IPS-NIHi7 (cell line): ENCODE results near the gene BRCA1.
"Not testable (repeated sequence)": the region's sequence is repeated elsewhere in the genome, so short reads cannot be mapped to it uniquely, and the experiment has no call there.

Experiments
- DNase-seq: peaks from one replicate; pipeline ENCODE4 v3.0.0; 2012; ENCODE audit warnings: mixed read lengths; ENCODE audit errors: extremely low spot score

Gene BRCA1

DNA sequence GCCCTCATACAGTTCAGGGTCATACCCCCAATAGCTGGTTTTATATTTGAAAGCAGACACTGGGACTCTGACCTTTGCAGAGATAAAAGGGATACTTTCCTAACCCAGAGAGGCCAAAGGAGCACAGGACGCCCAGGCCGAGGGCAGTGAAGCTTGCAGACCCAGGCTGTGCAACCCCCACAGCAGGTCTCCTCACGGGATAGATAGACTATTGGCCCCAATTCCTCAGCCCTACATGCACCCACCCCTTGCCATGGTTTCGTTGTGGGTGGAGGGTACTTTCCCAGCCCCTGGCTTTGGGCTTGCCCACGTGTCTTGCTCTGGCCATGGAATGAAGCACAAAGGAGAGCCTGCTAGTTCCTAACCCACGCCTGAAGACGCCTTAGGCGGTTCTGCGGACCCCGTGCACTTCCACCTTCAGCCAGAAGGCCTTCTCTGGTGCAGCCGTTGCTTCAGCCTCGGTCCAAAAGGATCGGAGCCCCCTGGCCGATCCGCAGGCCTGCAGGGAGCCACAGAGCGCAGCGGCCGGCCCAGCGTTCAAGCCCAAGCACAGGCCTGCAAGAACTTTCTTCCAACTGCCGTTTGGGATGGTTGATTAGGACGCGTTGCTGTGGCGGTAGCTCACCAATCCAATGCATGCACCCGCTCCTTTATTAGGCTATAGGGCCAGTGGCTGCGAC is 9.8 kb upstream of the BRCA1 start:
- no peak for DNase-seq

DNA sequence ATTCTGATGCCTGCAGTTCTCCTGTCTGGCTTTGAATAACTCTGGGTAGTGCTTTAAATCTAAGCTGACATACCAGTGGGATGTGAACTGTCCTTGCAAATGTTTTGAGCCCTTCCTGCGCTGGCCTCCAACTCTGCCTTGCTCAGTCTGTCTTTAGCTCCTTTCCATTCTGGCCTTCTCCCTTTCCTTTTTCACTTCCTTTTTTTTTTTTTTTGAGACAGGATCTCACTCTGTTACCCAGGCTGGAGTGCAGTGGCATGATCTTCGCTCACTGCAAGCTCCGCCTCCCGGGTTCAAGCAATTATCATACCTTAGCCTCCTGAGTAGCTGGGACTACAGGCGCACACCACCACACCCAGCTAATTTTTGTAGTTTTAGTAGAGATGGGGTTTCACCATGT is 8.3 kb upstream of the BRCA1 start:
- not testable (repeated sequence) for DNase-seq

DNA sequence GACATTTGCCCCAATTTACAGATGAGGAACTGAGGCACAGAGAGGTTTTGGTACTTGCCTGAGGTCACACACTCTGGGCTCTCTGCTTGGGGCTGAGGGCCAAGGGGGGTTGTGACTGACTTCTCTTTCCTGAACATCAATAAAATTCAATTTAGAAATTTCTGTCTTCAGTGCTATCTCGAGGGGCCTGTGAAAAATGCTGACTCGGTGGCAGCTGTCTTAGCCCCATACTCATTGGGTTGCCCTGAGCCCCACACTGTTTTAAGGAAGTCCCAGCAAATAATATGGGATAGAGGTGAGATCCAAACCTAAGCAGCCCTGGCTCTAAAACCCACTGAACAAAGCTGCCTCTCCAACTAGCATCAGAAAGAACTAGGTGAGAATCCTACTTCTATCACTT is 7.0 kb upstream of the BRCA1 start:
- no peak for DNase-seq

DNA sequence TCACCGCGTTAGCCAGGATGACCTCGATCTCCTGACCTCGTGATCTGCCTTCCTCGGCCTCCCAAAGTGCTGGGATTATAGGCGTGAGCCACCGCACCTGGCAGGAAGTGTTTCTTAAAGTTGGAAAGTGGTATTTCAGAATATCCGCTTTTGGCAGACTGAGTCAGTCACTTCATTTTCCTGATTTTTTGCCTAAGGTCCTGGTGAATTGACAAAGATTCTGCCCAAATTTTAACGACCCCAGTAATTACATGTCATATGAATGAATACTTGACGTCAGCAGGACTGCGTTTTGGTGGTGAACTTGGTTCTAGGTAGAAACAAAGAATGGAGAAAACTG is 4.5 kb upstream of the BRCA1 start:
- no peak for DNase-seq

DNA sequence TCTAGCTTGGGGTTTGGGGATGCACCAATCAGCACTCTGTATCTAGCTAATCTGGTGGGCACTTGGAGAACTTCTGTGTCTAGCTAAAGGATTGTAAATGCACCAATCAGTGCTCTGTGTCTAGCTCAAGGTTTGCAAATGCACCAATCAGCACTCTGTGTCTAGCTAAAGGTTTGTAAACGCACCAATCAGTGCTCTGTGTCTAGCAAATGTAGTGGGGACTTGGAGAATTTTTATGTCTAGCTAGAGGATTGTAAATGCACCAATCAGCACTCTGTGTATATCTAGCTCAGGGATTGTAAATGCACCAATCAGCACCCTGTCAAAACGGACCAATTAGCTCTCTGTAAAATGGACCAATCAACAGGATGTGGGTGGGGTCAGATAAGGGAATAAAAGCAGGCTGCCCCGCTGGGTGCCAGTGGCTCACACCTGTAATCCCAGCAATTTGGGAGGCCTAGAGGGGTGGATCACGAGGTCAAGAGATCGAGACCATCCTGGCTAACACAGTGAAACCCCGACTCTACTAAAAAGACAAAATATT is 2.2 kb upstream of the BRCA1 start:
- not testable (repeated sequence) for DNase-seq

DNA sequence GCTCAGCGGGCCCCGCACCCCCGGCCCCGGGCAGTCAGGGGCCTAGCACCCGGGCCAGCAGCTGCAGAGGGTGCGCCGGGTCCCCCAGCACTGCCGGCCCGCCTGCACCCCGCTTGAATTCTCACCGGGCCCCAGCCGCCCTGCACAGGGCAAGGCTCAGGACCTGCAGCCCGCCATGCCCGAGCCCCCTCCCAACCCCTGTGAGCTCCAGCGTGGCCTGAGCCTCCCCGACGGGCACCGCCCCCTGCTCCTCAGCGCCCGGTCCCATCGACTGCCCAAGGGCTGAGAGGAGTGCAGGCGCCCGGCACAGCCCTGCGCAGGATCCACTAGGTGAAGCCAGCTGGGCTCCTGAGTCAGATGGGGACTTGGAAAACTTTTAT is 1.7 kb upstream of the BRCA1 start:
- no peak for DNase-seq

DNA sequence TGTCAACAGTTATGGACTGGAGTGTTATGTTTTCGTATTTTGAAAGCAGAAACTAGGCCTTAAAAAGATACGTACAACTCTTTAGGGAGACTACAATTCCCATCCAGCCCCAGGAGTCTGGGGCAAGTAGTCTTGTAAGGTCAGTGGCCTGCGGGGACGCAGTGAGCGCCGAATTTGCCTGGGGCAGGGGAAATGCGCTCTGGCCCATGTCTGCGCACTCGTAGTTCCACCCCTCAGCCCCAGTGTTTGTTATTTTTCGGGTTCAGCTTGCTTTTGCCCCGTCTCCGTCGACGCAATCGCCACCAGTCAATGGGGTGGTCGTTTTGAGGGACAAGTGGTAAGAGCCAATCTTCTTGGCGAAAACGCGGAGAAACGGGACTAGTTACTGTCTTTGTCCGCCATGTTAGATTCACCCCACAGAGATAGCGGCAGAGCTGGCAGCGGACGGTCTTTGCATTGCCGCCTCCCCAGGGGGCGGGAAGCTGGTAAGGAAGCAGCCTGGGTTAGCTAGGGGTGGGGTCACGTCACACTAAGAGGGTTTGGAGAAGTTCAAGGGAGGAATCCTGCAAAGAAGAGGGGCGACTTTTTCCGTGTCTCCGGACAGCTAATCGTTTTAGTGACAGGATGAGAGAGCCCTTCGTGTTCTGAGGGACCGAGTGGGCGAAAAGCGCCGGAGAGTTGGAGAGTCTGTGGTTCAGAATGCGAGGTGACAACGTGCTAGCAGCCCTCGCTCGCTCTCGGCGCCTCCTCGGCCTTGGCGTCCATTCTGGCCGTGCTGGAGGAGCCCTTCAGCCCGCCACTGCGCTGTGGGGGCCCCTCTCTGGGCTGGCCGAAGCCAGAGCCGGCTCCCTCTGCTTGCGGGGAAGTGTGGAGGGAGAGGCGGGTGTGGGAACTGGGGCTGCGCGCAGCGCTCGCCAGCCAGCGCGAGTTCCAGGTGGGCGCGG is 1.1 kb upstream of the BRCA1 start:
- DNase-seq: no peak

DNA sequence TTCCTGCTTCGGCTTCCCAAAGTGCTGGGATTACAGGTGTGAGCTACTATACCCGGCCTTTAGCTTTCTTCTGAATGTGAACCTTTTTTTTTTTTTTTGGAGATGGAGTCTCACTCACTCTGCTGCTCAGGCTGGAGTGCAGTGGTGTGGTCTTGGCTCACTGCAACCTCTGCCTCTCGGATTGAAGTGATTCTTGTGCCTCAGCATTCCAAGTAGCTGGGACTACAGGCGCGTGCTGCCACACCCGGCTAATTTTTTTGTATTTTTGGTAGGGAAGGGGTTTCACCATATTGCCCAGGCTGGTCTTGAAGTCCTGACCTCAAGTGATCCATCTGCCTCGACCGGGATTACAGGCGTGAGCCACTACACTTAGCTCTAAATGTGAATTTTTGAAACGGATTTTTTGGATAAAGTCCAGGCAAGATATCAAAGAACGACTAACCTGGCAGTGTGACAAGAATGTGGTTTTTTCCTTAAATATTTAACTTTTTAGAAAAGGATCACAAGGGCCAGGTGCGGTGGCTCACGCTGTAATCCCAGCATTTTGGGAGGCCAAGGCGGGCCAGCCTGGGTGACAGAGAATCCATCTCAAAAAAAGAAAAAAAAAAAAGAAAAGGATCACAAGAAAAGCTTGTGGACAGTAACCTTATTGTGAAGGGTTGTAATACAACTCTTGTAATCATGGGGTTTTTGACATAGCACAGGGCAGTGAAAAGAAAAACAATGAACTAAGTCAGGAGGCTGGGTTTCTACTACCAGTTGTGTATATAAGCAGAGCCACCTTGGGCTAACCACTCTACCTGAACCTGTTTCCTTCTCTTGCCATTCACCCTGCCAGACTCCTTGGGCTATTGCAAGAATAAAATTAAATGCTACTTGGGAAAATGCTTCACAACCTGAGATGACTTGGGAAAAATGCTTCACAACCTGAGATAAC is 6.2 kb downstream of the BRCA1 start:
- DNase-seq: no peak

DNA sequence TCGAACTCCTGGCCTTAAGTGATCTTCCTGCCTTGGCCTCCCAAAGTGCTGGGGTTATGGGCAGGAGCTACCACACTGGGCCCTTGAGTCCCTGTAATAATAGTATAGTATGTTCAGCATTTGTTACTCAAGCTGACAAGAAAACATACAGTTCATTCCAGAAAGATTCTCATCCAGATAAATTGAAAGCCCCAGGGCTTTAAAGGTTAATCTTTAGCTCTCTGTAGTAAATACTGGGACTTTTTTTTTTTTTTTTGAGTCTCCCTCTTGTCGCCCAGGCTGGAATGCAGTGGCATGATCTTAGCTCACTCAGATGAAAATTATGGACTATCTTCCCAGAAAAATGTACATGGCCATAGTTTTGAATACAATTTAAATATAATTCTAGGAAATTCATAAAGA is 11.0 kb downstream of the BRCA1 start:
- DNase-seq: no peak

DNA sequence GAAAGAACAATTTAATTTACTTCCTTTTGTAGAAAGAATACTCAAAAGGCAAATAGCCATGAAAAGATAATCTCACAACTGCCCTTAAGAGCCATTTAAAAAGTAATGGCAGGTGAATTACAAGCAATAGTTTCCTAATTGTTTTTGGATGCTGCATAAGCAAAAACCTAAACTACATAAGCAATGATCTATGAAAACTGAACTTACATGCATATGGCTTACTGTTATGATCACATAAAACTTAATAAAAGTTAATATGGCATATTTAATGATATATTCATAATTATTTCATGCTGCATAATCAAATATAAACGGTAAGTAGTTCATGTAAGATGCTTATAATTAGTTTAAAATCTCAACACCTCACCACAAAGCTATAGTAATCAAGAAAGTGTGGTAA is 18.6 kb downstream of the BRCA1 start:
- no peak for DNase-seq

DNA sequence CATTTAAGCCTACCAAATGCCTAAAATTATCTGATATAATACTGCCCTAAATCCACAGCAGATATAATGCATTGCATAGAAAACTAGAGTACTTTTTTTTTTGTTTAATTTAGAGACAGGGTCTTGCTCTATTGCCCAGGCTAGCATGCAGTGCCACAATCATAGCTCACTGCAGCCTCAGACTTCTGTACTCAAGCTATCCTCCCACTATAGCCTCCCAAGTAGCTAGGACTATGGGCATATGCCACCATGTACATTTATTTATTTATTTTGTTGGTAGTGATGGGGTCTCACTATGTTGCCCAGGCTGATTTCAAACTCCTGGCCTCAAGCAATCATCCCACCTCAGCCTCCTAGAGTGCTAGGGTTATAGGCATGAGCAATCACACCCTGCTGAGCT is 20.0 kb downstream of the BRCA1 start:
- no peak for DNase-seq

DNA sequence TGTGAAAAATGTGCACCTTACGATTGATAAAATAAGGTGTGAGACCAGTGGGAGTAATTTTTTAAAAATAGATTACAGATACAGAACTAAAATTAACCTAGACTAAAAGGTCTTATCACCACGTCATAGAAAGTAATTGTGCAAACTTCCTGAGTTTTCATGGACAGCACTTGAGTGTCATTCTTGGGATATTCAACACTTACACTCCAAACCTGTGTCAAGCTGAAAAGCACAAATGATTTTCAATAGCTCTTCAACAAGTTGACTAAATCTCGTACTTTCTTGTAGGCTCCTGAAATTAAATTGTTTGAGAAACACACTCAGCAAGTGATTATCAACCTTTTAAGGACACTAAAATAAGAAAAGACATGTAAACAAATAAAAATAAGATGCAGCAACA is 20.5 kb downstream of the BRCA1 start:
- DNase-seq: no peak

DNA sequence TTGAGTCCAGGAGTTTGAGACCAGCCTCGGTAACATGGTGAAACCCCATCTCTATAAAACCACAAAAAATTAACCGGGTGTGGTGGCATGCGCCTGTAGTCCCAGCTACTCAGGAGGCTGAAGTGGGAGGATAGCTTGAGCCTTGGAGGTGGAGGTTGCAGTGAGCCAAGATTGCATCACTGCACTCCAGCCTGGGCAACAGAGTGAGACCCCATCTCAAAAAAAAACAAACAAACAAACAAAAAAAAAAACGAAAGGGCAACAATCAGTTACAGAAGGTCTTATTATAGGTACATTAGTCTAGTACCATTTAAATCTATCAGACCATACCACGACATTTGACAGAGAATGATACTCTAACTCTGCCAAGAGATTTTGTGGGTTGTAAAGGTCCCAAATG is 29.8 kb downstream of the BRCA1 start:
- not testable (repeated sequence) for DNase-seq

DNA sequence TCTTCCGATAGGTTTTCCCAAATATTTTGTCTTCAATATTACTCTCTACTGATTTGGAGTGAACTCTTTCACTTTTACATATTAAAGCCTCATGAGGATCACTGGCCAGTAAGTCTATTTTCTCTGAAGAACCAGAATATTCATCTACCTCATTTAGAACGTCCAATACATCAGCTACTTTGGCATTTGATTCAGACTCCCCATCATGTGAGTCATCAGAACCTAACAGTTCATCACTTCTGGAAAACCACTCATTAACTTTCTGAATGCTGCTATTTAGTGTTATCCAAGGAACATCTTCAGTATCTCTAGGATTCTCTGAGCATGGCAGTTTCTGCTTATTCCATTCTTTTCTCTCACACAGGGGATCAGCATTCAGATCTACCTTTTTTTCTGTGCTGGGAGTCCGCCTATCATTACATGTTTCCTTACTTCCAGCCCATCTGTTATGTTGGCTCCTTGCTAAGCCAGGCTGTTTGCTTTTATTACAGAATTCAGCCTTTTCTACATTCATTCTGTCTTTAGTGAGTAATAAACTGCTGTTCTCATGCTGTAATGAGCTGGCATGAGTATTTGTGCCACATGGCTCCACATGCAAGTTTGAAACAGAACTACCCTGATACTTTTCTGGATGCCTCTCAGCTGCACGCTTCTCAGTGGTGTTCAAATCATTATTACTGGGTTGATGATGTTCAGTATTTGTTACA is 30.9 kb downstream of the BRCA1 start:
- no peak for DNase-seq

DNA sequence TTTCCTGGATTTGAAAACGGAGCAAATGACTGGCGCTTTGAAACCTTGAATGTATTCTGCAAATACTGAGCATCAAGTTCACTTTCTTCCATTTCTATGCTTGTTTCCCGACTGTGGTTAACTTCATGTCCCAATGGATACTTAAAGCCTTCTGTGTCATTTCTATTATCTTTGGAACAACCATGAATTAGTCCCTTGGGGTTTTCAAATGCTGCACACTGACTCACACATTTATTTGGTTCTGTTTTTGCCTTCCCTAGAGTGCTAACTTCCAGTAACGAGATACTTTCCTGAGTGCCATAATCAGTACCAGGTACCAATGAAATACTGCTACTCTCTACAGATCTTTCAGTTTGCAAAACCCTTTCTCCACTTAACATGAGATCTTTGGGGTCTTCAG is 32.3 kb downstream of the BRCA1 start:
- DNase-seq: no peak

DNA sequence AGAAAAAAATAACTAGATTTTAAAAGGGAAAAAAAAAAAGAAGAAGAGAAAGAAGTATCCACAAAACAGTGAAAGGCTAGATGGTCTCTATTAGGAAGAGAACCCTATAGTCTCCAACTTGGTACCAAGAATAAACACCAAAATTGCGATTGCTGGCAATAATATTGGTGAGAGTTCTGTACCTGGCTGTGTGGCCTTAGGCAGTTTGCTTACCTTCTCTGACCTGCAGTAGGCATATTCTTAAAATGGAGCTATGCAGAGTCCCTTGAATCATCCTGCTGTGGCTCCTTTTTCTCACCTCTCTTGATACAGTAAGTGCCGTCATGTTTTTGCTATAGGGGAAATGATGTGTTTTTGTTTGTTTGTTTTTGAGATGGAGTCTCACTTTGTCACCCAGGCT is 35.1 kb downstream of the BRCA1 start:
- no peak for DNase-seq

DNA sequence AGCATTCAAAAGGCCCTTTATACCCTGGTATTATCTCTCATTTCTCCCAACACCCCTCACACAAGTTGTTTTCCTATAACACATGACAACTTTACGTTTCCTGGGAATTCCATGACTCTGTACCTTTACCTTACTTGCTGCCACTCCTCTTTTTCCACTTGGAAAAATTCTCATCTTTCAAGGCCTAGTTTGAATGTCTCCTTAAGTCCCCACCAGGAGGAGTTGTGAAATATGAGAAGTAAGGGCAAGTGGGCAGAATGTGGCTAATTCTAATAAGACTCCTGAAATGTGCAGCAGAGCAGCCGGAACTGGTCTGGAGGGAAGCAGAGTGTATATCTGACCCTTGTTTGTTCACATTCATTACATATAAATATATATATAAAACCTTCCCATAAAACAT is 39.7 kb downstream of the BRCA1 start:
- no peak for DNase-seq

DNA sequence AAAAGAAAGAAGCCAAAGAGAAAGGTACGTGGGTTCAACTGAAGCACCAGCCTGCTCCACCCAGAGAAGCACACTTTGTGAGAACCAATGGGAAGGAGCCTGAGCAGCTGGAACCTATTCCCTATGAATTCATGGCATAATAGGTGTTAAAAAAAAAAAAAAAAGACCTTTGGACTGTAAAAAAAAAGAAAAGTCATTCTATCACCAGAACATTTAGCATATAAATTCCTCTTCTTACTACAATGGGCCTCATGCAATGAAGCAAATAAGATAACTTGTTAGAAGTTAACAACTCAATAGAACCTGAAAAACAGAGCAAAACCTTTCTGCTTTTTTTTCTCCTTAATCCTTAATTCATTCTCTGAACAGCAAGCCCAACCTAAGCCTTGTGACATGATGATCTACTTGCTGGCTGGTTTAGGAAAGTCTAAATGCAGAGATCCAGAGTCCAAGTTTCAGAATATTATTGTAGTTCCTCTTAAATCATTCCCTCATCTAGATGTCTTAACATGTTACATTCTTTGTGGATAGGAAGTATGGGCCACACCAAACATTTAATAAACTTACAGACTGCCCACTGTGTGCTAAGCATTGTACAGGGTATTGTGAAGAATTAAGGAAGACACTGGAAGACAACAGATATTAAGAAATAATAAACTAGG is 45.4 kb downstream of the BRCA1 start:
- DNase-seq: no peak

DNA sequence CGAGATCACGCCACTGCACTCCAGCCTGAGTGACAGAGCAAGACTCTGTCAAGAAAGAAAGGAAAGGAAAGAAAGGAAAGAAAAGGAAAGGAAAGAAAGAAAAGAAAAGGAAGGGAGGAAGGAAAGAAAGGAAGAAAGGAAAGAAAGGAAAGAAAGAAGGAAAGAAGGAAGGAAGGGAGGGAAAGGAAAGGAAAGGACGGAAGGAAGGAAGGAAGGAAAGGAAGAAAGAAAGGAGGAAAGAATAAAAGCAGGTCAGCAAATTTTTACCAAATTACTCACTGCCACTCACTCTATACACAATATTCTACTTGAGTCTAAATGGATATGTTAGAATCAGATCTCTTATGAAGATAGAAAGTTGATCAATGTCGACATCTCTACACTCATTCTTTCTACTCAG is 50.3 kb downstream of the BRCA1 start:
- DNase-seq: no peak

DNA sequence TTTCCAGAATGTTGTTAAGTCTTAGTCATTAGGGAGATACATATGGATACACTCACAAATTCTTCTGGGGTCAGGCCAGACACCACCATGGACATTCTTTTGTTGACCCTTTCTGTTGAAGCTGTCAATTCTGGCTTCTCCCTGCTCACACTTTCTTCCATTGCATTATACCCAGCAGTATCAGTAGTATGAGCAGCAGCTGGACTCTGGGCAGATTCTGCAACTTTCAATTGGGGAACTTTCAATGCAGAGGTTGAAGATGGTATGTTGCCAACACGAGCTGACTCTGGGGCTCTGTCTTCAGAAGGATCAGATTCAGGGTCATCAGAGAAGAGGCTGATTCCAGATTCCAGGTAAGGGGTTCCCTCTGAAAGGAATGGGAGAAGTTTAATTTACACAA is 54.3 kb downstream of the BRCA1 start:
- DNase-seq: no peak

DNA sequence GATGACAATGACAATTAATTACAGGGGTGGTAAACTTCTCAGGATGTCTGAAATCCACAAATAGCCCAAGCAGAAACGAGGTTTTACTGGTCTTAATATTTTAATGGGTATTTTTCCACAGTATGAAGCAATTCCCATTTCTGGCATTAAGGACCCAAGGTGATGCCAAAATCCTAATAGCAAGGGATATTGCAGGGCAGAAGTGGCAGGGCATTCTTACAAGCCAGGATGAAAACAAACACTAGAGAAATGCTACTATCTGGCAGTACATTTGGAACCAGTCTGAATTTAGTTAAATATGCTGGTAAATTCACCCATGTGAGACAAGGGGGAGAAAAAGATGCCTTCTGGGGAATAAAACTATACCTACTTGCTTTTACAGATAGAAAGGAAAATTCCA is 54.9 kb downstream of the BRCA1 start:
- no peak for DNase-seq
